Cardiac septum (tissue), 1 donor: ENCODE measurements around the gene FAM186B. TPM values are rescaled to one million over a fixed set of nuclear protein-coding genes. Genes with fewer than 3 reads are reported as not detected.
"Not testable (repeated sequence)": the region's sequence is repeated elsewhere in the genome, so short reads cannot be mapped to it uniquely, and the experiment has no call there.

Experiments
- DNase-seq: peaks from one replicate; pipeline ENCODE4 v3.0.0-alpha.2; 2020; ENCODE audit warnings: low spot score
- intact Hi-C: fragments of 100-400 bp; cut with DNase I; formaldehyde crosslinking; loops from one replicate; pipeline ENCODE4 v1.14.0; 2022
- long read RNA-seq: library from polyadenylated mRNA; unstranded; transcript quantifications from one replicate; pipeline ENCODE4 v2.0.0, GENCODE V29; 2021
- total RNA-seq: library from RNA; stranded (reverse); fragmentation: NEBNext Ultra II Directional; extraction: Animal tissue kit (Norgen Biotek cat#: 25700); gene quantifications from one replicate; pipeline ENCODE4 v1.2.1, GENCODE V29; 2021
- donor health status: DM: no; HTN: no; CAD: no.

Gene FAM186B
- total RNA-seq: 0.48 TPM
- long read RNA-seq, partial matches to known transcripts: 0 of 1 reads
- long read RNA-seq, other reads (novel, unspliced or antisense): 1 of 1 reads

- intact Hi-C loops: not testable (repeated sequence)
Measured at GRCh38 chr12:49605539-49605938, at the start of gene FAM186B. Gene FAM186B (minus strand): TSS chr12:49605639. CDS start chr12:49605477, 162 bp downstream.

GRCh38 chr12:49654715-49655114 is 49.3 kb upstream of the FAM186B start:
- intact Hi-C loops: no loop called here
- no peak for DNase-seq

More at GRCh38 chr12:49605539-49605938, at the start of gene FAM186B:
- not testable (repeated sequence) for DNase-seq

- peak; percentile 56 for DNase-seq
- intact Hi-C loops: no loop called here
Measured at GRCh38 chr12:49652921-49653520, 47.6 kb upstream of the FAM186B start.

- intact Hi-C loops: no loop called here
- no peak for DNase-seq
Measured at GRCh38 chr12:49651855-49652254, 46.4 kb upstream of the FAM186B start.

- intact Hi-C loops: loop anchor here (10.0 kb wide), 1 partner anchor 185 kb away; no protein-coding TSS in a partner anchor
Measured at GRCh38 chr12:49649892-49650291, 44.5 kb upstream of the FAM186B start.

GRCh38 chr12:49649445-49649844 is 44.0 kb upstream of the FAM186B start:
- intact Hi-C loops: loop anchor here (10.0 kb wide), 1 partner anchor 185 kb away; no protein-coding TSS in a partner anchor
- no peak for DNase-seq

More at GRCh38 chr12:49649892-49650291, 44.5 kb upstream of the FAM186B start:
- DNase-seq: no peak

GRCh38 chr12:49648712-49649003 is 43.2 kb upstream of the FAM186B start:
- intact Hi-C loops: loop anchor here (10.0 kb wide), 1 partner anchor 186 kb away; no protein-coding TSS in a partner anchor
- no peak for DNase-seq

GRCh38 chr12:49647827-49648711 is 42.6 kb upstream of the FAM186B start:
- DNase-seq: no peak

GRCh38 chr12:49646871-49647654 is 41.6 kb upstream of the FAM186B start:
- intact Hi-C loops: loop anchor here (10.0 kb wide), 1 partner anchor 188 kb away; no protein-coding TSS in a partner anchor
- no peak for DNase-seq

More at GRCh38 chr12:49647827-49648711, 42.6 kb upstream of the FAM186B start:
- intact Hi-C loops: loop anchor here (10.0 kb wide), 1 partner anchor 187 kb away; no protein-coding TSS in a partner anchor

- intact Hi-C loops: loop anchor here (10.0 kb wide), 1 partner anchor 188 kb away; no protein-coding TSS in a partner anchor
- DNase-seq: no peak
Measured at GRCh38 chr12:49646331-49646830, 40.9 kb upstream of the FAM186B start.

- no peak for DNase-seq
- intact Hi-C loops: loop anchor here (10.0 kb wide), 1 partner anchor 189 kb away; no protein-coding TSS in a partner anchor
Measured at GRCh38 chr12:49645146-49646039, 40.0 kb upstream of the FAM186B start.

- DNase-seq: peak; percentile 90
Measured at GRCh38 chr12:49644620-49644994, 39.2 kb upstream of the FAM186B start.

GRCh38 chr12:49643961-49644619 is 38.7 kb upstream of the FAM186B start:
- DNase-seq: no peak
- intact Hi-C loops: loop anchor here (1.0 to 10.0 kb wide), 2 partner anchors 63 to 191 kb away; partner anchors contain the start of gene FMNL3

More at GRCh38 chr12:49644620-49644994, 39.2 kb upstream of the FAM186B start:
- intact Hi-C loops: loop anchor here (1.0 to 10.0 kb wide), 2 partner anchors 63 to 190 kb away; partner anchors contain the start of gene FMNL3

GRCh38 chr12:49643135-49643534 is 37.7 kb upstream of the FAM186B start:
- DNase-seq: no peak
- intact Hi-C loops: loop anchor here (10.0 kb wide), 1 partner anchor 192 kb away; no protein-coding TSS in a partner anchor

- no peak for DNase-seq
Measured at GRCh38 chr12:49642370-49642802, 36.9 kb upstream of the FAM186B start.

GRCh38 chr12:49641748-49642369 is 36.4 kb upstream of the FAM186B start:
- DNase-seq: no peak
- intact Hi-C loops: loop anchor here (10.0 kb wide), 1 partner anchor 193 kb away; no protein-coding TSS in a partner anchor

More at GRCh38 chr12:49642370-49642802, 36.9 kb upstream of the FAM186B start:
- intact Hi-C loops: loop anchor here (10.0 kb wide), 1 partner anchor 192 kb away; no protein-coding TSS in a partner anchor
